Osteoblast (primary cell): ENCODE measurements around the gene LRRK1. TPM values are rescaled to one million over a fixed set of nuclear protein-coding genes. Genes with fewer than 3 reads are reported as not detected.

Experiments
- DNase-seq: peaks from one replicate; pipeline ENCODE4 v3.0.0; 2011; ENCODE audit warnings: low spot score, mixed read lengths; ENCODE audit not compliant: insufficient read length; ENCODE audit errors: missing footprints
- H2AFZ ChIP-seq: 2 replicates; pipeline ENCODE4 v1.6.0; 2011; ENCODE audit warnings: mild to moderate bottlenecking, low read length
- H3K27ac ChIP-seq: 2 replicates; pipeline ENCODE4 v1.5.1; 2011; ENCODE audit warnings: mild to moderate bottlenecking, low read depth, low read length, moderate library complexity
- H3K27me3 ChIP-seq: 2 replicates; pipeline ENCODE4 v1.6.0; 2012; ENCODE audit warnings: mild to moderate bottlenecking, control low read depth, inconsistent platforms, low read length, moderate library complexity; ENCODE audit not compliant: insufficient read depth
- H3K36me3 ChIP-seq: 2 replicates; pipeline ENCODE4 v1.5.1; 2011; ENCODE audit warnings: mild to moderate bottlenecking, low read length, control low read depth, moderate library complexity; ENCODE audit not compliant: insufficient read depth
- H3K4me1 ChIP-seq: 2 replicates; pipeline ENCODE4 v1.5.1; 2011; ENCODE audit warnings: mild to moderate bottlenecking, low read length, control low read depth, moderate library complexity; ENCODE audit not compliant: insufficient read depth
- H3K4me2 ChIP-seq: 2 replicates; pipeline ENCODE4 v1.6.0; 2011; ENCODE audit warnings: mild to moderate bottlenecking, low read length; ENCODE audit not compliant: insufficient read depth
- H3K4me3 ChIP-seq: fragments of 200-600 bp; sonication (generic); 3 replicates; pipeline ENCODE4 v1.5.1; 2012; ENCODE audit warnings: mild to moderate bottlenecking, low read length, inconsistent platforms; ENCODE audit not compliant: insufficient read depth
- H3K79me2 ChIP-seq: 2 replicates; pipeline ENCODE4 v1.6.0; 2012; ENCODE audit warnings: mild to moderate bottlenecking, low read length, control low read depth, inconsistent platforms; ENCODE audit not compliant: insufficient read depth
- H3K9me3 ChIP-seq: 2 replicates; pipeline ENCODE4 v1.5.1; 2011; ENCODE audit warnings: low read depth, low read length, control low read depth
- H4K20me1 ChIP-seq: 2 replicates; pipeline ENCODE4 v1.6.0; 2012; ENCODE audit warnings: mild to moderate bottlenecking, low read length, control low read depth; ENCODE audit not compliant: insufficient read depth
- CTCF ChIP-seq: IDR thresholded peaks from 2 replicates; pipeline ENCODE4 v1.5.1; 2011; ENCODE audit warnings: mild to moderate bottlenecking, low read depth, low read length, moderate library complexity; ENCODE audit errors: extremely low read depth
- total RNA-seq: library from RNA; depleted of rRNA; stranded (reverse); fragments of >200 nt; gene quantifications from 2 replicates; pipeline ENCODE4 v1.2.3, GENCODE V29; 2012

Gene LRRK1
- total RNA-seq, 1 donor = 15.2 TPM

GRCh38 chr15:100897221-100898151, 21.7 kb upstream of the LRRK1 start:
- Histone ChIP-seq H3K79me2 (no peaks in the 10 kb centered on the region), H3K4me3 (no peak overlapping the region), H2AFZ (no peak overlapping the region), H3K4me1 (peaks cover 22% of the 10 kb centered on the region), H3K9me3 (no peaks in the 10 kb centered on the region), H3K27me3 (no peaks in the 10 kb centered on the region), H3K4me2 (no peak overlapping the region), H3K27ac (no peak overlapping the region), H3K36me3 (no peaks in the 10 kb centered on the region), H4K20me1 (no peaks in the 10 kb centered on the region)
- peak; percentile 60 for DNase-seq
- no peak for TF ChIP-seq CTCF

GRCh38 chr15:100898152-100898490, 21.0 kb upstream of the LRRK1 start:
- Histone ChIP-seq H3K27me3 (no peaks in the 10 kb centered on the region), H4K20me1 (no peaks in the 10 kb centered on the region), H3K4me1 (peaks cover 27% of the 10 kb centered on the region), H3K36me3 (no peaks in the 10 kb centered on the region), H3K79me2 (no peaks in the 10 kb centered on the region), H3K27ac (no peak overlapping the region), H3K9me3 (no peaks in the 10 kb centered on the region), H3K4me3 (no peak overlapping the region), H3K4me2 (no peak overlapping the region), H2AFZ (no peak overlapping the region)
- no peak for TF ChIP-seq CTCF
- DNase-seq = peak; percentile 52

GRCh38 chr15:100898661-100899462, 20.3 kb upstream of the LRRK1 start:
- no peaks in the 10 kb centered on the region for H4K20me1 ChIP-seq
- H3K4me1 ChIP-seq = peaks cover 27% of the 10 kb centered on the region
- no peak overlapping the region for H3K27ac ChIP-seq
- DNase-seq = peak; percentile 42
- H3K4me3 ChIP-seq = no peak overlapping the region
- no peak overlapping the region for H2AFZ ChIP-seq
- no peaks in the 10 kb centered on the region for H3K9me3 ChIP-seq
- no peaks in the 10 kb centered on the region for H3K27me3 ChIP-seq
- peak overlapping the region; percentile 0 for H3K4me2 ChIP-seq
- no peak for TF ChIP-seq CTCF
- H3K36me3 ChIP-seq = no peaks in the 10 kb centered on the region
- H3K79me2 ChIP-seq = no peaks in the 10 kb centered on the region

GRCh38 chr15:100899601-100900000, 19.6 kb upstream of the LRRK1 start:
- no peaks in the 10 kb centered on the region for H3K36me3 ChIP-seq
- H2AFZ ChIP-seq = no peak overlapping the region
- H3K4me1 ChIP-seq = peaks cover 27% of the 10 kb centered on the region
- no peak overlapping the region for H3K4me2 ChIP-seq
- DNase-seq = peak; percentile 62
- no peak overlapping the region for H3K27ac ChIP-seq
- no peaks in the 10 kb centered on the region for H3K79me2 ChIP-seq
- no peak for TF ChIP-seq CTCF
- no peaks in the 10 kb centered on the region for H4K20me1 ChIP-seq
- no peak overlapping the region for H3K4me3 ChIP-seq
- no peaks in the 10 kb centered on the region for H3K27me3 ChIP-seq
- H3K9me3 ChIP-seq = no peaks in the 10 kb centered on the region
